Heart left ventricle (tissue), 16 donors: ENCODE data around the gene AIF1. TPM values are rescaled to one million over a fixed set of nuclear protein-coding genes. Genes with fewer than 3 reads are reported as not detected.
A peak's percentile ranks its signal among the peaks of the same experiment; 100 is the strongest.

Experiments
- ATAC-seq, 4 donors: fragments of 200-7000 bp; cut with Tn5 transposase; one replicate each; pipeline ENCODE4 v1.9.1; 2020 to 2022; ENCODE audit warnings: moderate library complexity in 4 of 4, mild to moderate bottlenecking in 3 of 4, moderate number of reproducible peaks in 1 of 4
- DNase-seq, 5 donors: peaks; one replicate each; pipeline ENCODE4 v3.0.0-alpha.2; 2020
- H3K27ac ChIP-seq, 12 donors: fragments of 200-600 bp; sonication (generic) in 4 of 12; one replicate each; pipeline versions ENCODE4 v1.5.0 to v1.8.0; 2016 to 2022; ENCODE audit warnings: mild to moderate bottlenecking in 2 of 12
- H3K27me3 ChIP-seq, 9 donors: fragments of 200-600 bp; sonication (generic) in 2 of 9; one replicate each; pipeline versions ENCODE4 v1.5.1 to v1.8.0; 2016 to 2022; ENCODE audit warnings: mild to moderate bottlenecking in 3 of 9
- H3K36me3 ChIP-seq, 9 donors: fragments of 200-600 bp; sonication (generic) in 2 of 9; one replicate each; pipeline versions ENCODE4 v1.5.0 to v1.8.0; 2018 to 2022; ENCODE audit warnings: mild to moderate bottlenecking in 2 of 9
- H3K4me1 ChIP-seq, 12 donors: fragments of 200-600 bp; sonication (generic) in 4 of 12; one replicate each; pipeline versions ENCODE4 v1.5.0 to v1.8.0; 2016 to 2022; ENCODE audit warnings: mild to moderate bottlenecking in 3 of 12
- H3K4me3 ChIP-seq, 12 donors: fragments of 200-600 bp; sonication (generic) in 4 of 12; one replicate each; pipeline versions ENCODE4 v1.5.0 to v1.8.0; 2017 to 2022; ENCODE audit warnings: mild to moderate bottlenecking in 9 of 12, moderate library complexity in 4 of 12
- H3K9me3 ChIP-seq, 12 donors: fragments of 200-600 bp; sonication (generic) in 4 of 12; one replicate each; pipeline versions ENCODE4 v1.5.0 to v1.8.0; 2016 to 2022; ENCODE audit warnings: mild to moderate bottlenecking in 1 of 12
- POLR2A ChIP-seq, 2 donors: fragments of 450-650 bp; IDR thresholded peaks; one replicate each; pipeline ENCODE4 v1.6.1; 2017; ENCODE audit warnings: antibody characterized with exemption in 2 of 2, mild to moderate bottlenecking in 2 of 2, moderate library complexity in 2 of 2
- WGBS, 4 donors: extraction: QIAGEN DNeasy Blood & Tissue Kit in 2 of 4; methylation state at CpG; one replicate each; pipeline versions ENCODE4 v1.1.5 to v1.1.7; 2013 to 2018; 5-methylcytosine and 5-hydroxymethylcytosine counted together
- intact Hi-C, 10 donors: fragments of 100-400 bp; cut with DNase I; formaldehyde crosslinking; loops; one replicate each; pipeline versions ENCODE4 v1.11.1 to v1.14.2; 2022
- polyA plus RNA-seq, 2 donors: library from polyadenylated mRNA; stranded (reverse); fragments of 200-250 nt; gene quantifications; one replicate each; pipeline ENCODE4 v1.2.3, GENCODE V29; 2013
- total RNA-seq, 9 donors: library from RNA; depleted of rRNA in 2 of 9; stranded (reverse); fragments of >200 nt in 2 of 9; fragmentation: NEBNext Ultra II Directional in 3 of 9; extraction: Animal tissue kit (Norgen Biotek cat#: 25700) in 3 of 9; gene quantifications; one replicate each; pipeline versions ENCODE4 v1.1.0 to v1.2.4, GENCODE V29; 2016 to 2023
- TF ChIP-seq, protein P1 (sequence below), 12 donors: fragments of 200-600 bp; sonication (generic) in 4 of 12; IDR thresholded peaks; one replicate each; pipeline versions ENCODE4 v1.5.0 to v1.8.0; 2018 to 2022; ENCODE audit warnings: antibody characterized with exemption in 12 of 12, mild to moderate bottlenecking in 5 of 12
- donor health status: ischemic (EF 13 %, LVEDD 7.1; RV severe dilation, severe dysfunction).
- donor health status: healthy with polysubstance abuse.
- donor health status: DM: no; HTN: yes; CAD: no.
- donor health status: DM: no; HTN: no; CAD: no.
- donor health status: ischemic (EF 25% LVEDD 6.9; RV normal size, moderate dysfunction).
- donor health status: ischemic (EF 25% LVEDD 5.7; RV mildly dilated, moderate dysfunction).
- donor health status: healthy.
- donor health status: DM: yes; HTN: yes; CAD: no.
- donor health status: ischemic (EF 35%, LVEDD 5.7; RV mildly dilated, moderate dysfunction).
- donor health status: nonischemic (EF 11% LVEDD 7.7; RV severe dilation, severe dysfunction).
- donor health status: DM: yes; HTN: yes; CAD: no.
- donor health status: PGD.
- donor health status: ischemic (EF 29% LVEDD 5.4; RV normal size, mild dysfunction).
- donor health status: nonischemic (EF 23%, LVEDD 6.1; RV moderate dilation, normal function).

AIF1 gene
- total and polyA plus RNA-seq, 11 donors: 5.7 to 120 (median 9.5) TPM

DNA sequence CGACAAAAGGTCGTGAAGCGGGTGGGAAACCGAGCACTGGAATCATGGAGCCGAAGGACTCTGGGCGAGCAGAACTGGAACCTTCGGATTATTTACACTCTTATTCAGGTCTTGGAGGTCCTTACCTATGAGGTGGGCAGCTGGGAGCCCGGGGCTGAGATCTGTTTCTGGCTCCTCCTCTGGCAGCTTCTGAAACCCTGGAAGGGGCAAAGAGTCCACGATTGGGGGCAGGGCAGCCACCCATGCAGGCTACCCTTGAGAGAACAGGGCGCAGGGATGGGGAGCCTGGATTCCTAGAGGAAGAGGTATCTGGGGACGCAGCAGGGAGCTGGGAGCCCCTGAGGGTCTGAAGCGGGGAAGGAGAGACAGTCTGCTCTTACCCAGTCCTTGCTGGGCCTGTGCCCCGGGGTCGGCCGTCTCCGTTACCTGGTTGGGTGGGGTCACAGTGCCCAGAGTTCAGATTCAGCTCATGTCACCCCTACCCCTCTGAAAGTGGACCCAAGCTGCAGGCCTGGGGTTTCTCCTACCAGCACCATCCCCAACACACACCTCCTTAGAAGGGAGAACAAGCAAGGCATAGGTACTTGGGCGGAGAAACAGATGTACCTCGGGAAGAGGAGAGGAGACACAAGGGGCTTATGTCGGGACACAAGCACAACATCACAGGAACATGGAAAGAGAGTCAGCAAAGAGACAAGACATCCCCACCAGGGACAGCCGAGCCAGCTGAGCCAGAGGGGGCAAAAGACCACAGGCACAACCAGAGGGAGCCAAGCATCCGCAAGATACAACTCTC is 33.4 kb upstream of the AIF1 start:
- intact Hi-C loops: loop anchor here (1.0 to 5.0 kb wide), 7 partner anchors 15 to 35 kb away; partner anchors contain the start of genes ATP6V1G2 (in 9 of the 10) and NFKBIL1 (in 9 of the 10)
- no peaks in the 10 kb centered on the region for H3K27me3 ChIP-seq
- ATAC-seq (peak in 3 of 4 donors; percentile 24 to 47 (median 36)), DNase-seq (peak in 1 of 5 donors; percentile 33)
- peaks cover 0 to 10% (median 0%) of the 10 kb centered on the region in 9 donors for H3K36me3 ChIP-seq
- peaks cover 0 to 83% (median 16%) of the 10 kb centered on the region in 12 donors for H3K4me1 ChIP-seq
- H3K4me3 ChIP-seq: peak overlapping the region; percentile 67 to 98 (median 84)
- TF ChIP-seq POLR2A (IDR thresholded peaks at IDR 0.05): no peak
- TF ChIP-seq, protein P1, sequence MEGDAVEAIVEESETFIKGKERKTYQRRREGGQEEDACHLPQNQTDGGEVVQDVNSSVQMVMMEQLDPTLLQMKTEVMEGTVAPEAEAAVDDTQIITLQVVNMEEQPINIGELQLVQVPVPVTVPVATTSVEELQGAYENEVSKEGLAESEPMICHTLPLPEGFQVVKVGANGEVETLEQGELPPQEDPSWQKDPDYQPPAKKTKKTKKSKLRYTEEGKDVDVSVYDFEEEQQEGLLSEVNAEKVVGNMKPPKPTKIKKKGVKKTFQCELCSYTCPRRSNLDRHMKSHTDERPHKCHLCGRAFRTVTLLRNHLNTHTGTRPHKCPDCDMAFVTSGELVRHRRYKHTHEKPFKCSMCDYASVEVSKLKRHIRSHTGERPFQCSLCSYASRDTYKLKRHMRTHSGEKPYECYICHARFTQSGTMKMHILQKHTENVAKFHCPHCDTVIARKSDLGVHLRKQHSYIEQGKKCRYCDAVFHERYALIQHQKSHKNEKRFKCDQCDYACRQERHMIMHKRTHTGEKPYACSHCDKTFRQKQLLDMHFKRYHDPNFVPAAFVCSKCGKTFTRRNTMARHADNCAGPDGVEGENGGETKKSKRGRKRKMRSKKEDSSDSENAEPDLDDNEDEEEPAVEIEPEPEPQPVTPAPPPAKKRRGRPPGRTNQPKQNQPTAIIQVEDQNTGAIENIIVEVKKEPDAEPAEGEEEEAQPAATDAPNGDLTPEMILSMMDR (IDR thresholded peaks at IDR 0.05): no peak
- WGBS, 4 donors: 23 to 36% (median 27%) methylated on average over 18 to 21 of the region's 21 CpGs
- no peaks in the 10 kb centered on the region for H3K9me3 ChIP-seq
- H3K27ac ChIP-seq: peak overlapping the region; percentile 71 to 95 (median 85)

DNA sequence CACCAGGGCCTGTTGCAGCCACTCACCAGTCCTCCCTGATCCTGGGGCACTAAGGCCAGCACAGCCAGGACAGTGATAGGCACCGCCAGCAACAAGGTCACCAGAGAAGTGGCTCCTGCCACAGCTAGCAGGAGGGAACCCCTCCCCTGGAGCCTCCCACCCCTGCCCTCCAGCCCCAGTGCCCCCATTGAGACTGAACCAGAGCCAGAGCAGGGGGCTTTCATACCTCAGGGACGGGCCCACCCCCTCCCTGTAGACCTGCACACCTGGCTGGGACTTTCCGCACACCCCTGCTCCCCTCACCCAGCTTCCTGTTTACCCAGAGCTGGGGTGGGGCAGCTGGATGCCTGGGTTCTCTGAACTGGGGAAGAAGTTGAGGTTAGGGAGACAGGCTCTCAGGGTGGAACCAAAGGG is 32.8 kb upstream of the AIF1 start, which contains the start of gene LTB:
TSS of gene LTB (minus strand) at position 195 of the 414 bp plus-strand sequence. CDS start at position 188, 7 bp downstream.
- no peaks in the 10 kb centered on the region for H3K9me3 ChIP-seq
- peaks cover 0 to 83% (median 16%) of the 10 kb centered on the region in 12 donors for H3K4me1 ChIP-seq
- H3K4me3 ChIP-seq: peak within 1 kb of the TSS; percentile 67 to 98 (median 84)
- peaks cover 0 to 6% (median 0%) of the 10 kb centered on the region in 9 donors for H3K36me3 ChIP-seq
- peak within 1 kb of the TSS; percentile 71 to 95 (median 85) for H3K27ac ChIP-seq
- DNase-seq (peak in 1 of 5 donors; percentile 32), ATAC-seq (no peak)
- no peak for TF ChIP-seq POLR2A (IDR thresholded peaks at IDR 0.05)
- TF ChIP-seq, protein P1 (IDR thresholded peaks at IDR 0.05): no peak
- intact Hi-C loops: loop anchor here in 7 of 10 donors (2.0 to 5.0 kb wide), 2 partner anchors 15 to 35 kb away; partner anchors contain the start of genes ATP6V1G2 (in 7 of the 7) and NFKBIL1 (in 7 of the 7)
- 60 to 100% (median 71%) methylated on average over 1 to 3 of the region's 3 CpGs for WGBS, 4 donors
- no peaks in the 10 kb centered on the region for H3K27me3 ChIP-seq

DNA sequence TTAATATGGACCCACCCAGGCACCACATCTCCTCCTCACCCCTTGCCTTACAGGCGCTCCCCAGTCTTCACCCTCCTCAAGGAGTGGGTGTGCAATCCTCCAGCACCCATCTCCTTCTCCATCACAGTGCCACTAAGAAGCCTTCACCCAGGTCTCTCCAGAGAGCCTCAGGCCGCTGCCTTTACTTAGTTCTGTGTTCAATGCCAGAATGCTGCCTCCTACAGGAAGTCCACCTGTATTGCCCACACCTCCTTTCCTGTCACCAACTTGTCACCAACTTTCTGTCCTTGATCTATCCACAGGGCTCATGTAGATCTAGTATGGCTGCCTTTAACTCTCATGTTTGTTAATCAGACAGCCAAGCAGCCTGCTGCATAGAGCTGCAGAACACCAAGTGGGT is 29.5 kb upstream of the AIF1 start:
- Histone ChIP-seq H3K4me3 (no peak overlapping the region), H3K9me3 (no peaks in the 10 kb centered on the region), H3K27me3 (no peaks in the 10 kb centered on the region), H3K36me3 (no peaks in the 10 kb centered on the region), H3K27ac (peak overlapping the region in 5 of 12 donors; percentile 1 to 86 (median 20)), H3K4me1 (peaks cover 0 to 79% (median 14%) of the 10 kb centered on the region in 12 donors)
- ATAC-seq (no peak), DNase-seq (no peak)
- TF ChIP-seq, protein P1 (IDR thresholded peaks at IDR 0.05): peak in 3 of 12 donors; percentile 5 to 29 (median 14)
- no peak for TF ChIP-seq POLR2A (IDR thresholded peaks at IDR 0.05)
- 65 to 77% (median 72%) methylated on average over 2 of the region's 2 CpGs for WGBS, 4 donors
- intact Hi-C loops: no loop called here

DNA sequence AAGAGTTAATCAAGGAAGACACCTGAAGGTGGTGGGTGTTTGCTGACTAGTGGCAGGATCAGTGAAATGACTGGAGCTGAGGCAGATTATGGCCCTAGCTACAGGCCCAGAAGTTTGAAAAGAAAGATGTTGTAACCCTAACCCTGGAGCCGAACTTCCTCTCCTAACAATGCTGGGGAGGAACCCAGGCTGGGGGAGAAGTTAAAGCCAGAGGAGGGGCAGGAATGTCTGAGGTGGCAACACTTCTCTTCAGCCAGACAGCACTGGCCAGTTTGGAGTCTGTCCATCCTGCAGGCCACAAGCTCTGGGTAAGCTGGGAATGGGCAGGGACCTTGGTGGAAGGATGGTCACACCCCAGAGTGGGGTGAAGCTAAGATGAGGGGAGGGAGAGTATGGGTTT is 29.0 kb upstream of the AIF1 start, which contains the start of gene LST1:
TSS of gene LST1 (plus strand) at position 270 of the 400 bp plus-strand sequence. CDS start 1,023 bp downstream, outside the sequence.
- peak within 1 kb of the TSS in 4 of 12 donors; percentile 4 to 58 (median 18) for H3K4me3 ChIP-seq
- H3K36me3 ChIP-seq: no peaks in the 10 kb centered on the region
- peak within 1 kb of the TSS in 5 of 12 donors; percentile 3 to 86 (median 38) for H3K27ac ChIP-seq
- no peaks in the 10 kb centered on the region for H3K27me3 ChIP-seq
- no peak for TF ChIP-seq POLR2A (IDR thresholded peaks at IDR 0.05)
- TF ChIP-seq, protein P1 (IDR thresholded peaks at IDR 0.05): no peak
- ATAC-seq: peak in 3 of 4 donors; percentile 35 to 60 (median 44)
- H3K4me1 ChIP-seq: peaks cover 0 to 76% (median 11%) of the 10 kb centered on the region in 12 donors
- intact Hi-C loops: no loop called here
- DNase-seq: peak in 3 of 5 donors; percentile 36 to 56 (median 40)
- WGBS, 4 donors: 50 to 65% (median 56%) methylated on average over 1 of the region's 1 CpG
- no peaks in the 10 kb centered on the region for H3K9me3 ChIP-seq
